Prostate gland (tissue), 2 donors: ENCODE measurements around the gene SCFD1.

ENCODE experiments used
- POLR2A ChIP-seq: fragments of 450-650 bp; IDR thresholded peaks from one replicate; pipeline ENCODE4 v1.6.1; 2016; ENCODE audit warnings: antibody characterized with exemption, mild to moderate bottlenecking
- TF ChIP-seq, protein P1 (sequence below), 4 experiments: fragments of 200-600 bp in 2 of 4; fragments of 450-650 bp in 2 of 4; sonication (generic) in 2 of 4; IDR thresholded peaks; 1 replicate in 3 of 4; 2 replicates in 1 of 4; pipeline ENCODE4 v1.5.1; 2016 to 2019; ENCODE audit warnings: antibody characterized with exemption in 4 of 4, mild to moderate bottlenecking in 2 of 4, moderate library complexity in 2 of 4

DNA sequence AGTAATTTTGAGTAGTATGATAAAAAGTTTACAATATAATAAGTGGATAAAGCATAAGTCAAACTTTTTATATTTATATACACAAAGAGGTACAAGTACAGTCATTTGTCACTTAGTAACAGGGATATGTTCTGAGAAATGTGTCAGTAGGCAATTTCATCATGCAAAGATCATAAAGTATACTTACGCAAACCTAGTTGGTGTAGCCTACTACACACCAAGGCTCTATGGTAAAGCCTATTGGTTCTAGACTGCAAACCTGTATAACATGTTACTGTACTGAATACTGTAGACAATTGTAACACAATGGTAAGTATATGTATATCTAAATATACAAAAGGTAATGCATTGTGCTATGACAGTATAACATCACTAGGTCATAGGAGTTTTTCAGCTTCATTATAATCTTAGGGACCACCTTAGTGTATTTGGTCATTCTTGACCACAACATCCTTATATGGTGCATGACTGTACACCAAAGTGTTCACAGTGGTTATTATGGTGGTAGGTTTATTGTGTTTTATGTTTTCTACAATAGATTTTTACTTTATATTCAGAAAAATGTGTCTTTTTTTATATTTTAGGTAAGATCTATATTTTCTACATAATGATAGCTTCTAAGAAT, 14.9 kb upstream of the SCFD1 start:
- TF ChIP-seq, protein P1, sequence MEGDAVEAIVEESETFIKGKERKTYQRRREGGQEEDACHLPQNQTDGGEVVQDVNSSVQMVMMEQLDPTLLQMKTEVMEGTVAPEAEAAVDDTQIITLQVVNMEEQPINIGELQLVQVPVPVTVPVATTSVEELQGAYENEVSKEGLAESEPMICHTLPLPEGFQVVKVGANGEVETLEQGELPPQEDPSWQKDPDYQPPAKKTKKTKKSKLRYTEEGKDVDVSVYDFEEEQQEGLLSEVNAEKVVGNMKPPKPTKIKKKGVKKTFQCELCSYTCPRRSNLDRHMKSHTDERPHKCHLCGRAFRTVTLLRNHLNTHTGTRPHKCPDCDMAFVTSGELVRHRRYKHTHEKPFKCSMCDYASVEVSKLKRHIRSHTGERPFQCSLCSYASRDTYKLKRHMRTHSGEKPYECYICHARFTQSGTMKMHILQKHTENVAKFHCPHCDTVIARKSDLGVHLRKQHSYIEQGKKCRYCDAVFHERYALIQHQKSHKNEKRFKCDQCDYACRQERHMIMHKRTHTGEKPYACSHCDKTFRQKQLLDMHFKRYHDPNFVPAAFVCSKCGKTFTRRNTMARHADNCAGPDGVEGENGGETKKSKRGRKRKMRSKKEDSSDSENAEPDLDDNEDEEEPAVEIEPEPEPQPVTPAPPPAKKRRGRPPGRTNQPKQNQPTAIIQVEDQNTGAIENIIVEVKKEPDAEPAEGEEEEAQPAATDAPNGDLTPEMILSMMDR (IDR thresholded peaks at IDR 0.05): no peak
- no peak for TF ChIP-seq POLR2A
